ENCODE data around the gene RACK1.

DNA sequence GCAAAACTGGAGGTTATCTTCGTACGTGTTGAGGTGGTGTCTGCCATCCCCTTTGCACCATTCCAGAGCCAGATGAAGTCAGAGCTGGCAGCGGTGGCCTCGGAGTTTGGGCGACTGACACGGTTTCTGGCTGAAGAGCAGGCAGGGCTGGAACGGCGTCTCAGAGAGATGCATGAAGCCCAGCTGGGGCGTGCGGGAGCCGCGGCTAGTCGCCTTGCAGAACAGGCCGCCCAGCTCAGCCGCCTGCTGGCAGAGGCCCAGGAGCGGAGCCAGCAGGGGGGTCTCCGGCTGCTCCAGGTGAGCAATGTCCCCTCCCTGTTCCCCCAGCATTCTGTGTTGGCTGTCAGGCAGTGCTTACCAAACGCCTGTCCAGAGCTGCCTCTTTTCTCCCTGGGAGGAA, 11.1 kb downstream of the RACK1 start:
- TF ChIP-seq, protein P1, sequence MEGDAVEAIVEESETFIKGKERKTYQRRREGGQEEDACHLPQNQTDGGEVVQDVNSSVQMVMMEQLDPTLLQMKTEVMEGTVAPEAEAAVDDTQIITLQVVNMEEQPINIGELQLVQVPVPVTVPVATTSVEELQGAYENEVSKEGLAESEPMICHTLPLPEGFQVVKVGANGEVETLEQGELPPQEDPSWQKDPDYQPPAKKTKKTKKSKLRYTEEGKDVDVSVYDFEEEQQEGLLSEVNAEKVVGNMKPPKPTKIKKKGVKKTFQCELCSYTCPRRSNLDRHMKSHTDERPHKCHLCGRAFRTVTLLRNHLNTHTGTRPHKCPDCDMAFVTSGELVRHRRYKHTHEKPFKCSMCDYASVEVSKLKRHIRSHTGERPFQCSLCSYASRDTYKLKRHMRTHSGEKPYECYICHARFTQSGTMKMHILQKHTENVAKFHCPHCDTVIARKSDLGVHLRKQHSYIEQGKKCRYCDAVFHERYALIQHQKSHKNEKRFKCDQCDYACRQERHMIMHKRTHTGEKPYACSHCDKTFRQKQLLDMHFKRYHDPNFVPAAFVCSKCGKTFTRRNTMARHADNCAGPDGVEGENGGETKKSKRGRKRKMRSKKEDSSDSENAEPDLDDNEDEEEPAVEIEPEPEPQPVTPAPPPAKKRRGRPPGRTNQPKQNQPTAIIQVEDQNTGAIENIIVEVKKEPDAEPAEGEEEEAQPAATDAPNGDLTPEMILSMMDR (IDR thresholded peaks at IDR 0.05): no peak
- TF ChIP-seq POLR2AphosphoS5 (IDR thresholded peaks at IDR 0.05): no peak
